ENCODE measurements around the gene CCDC178. TPM values are rescaled to one million over a fixed set of nuclear protein-coding genes. Genes with fewer than 3 reads are reported as not detected.

The CCDC178 gene
- total RNA-seq, 1 donor from 2014 or later: not detected

DNA sequence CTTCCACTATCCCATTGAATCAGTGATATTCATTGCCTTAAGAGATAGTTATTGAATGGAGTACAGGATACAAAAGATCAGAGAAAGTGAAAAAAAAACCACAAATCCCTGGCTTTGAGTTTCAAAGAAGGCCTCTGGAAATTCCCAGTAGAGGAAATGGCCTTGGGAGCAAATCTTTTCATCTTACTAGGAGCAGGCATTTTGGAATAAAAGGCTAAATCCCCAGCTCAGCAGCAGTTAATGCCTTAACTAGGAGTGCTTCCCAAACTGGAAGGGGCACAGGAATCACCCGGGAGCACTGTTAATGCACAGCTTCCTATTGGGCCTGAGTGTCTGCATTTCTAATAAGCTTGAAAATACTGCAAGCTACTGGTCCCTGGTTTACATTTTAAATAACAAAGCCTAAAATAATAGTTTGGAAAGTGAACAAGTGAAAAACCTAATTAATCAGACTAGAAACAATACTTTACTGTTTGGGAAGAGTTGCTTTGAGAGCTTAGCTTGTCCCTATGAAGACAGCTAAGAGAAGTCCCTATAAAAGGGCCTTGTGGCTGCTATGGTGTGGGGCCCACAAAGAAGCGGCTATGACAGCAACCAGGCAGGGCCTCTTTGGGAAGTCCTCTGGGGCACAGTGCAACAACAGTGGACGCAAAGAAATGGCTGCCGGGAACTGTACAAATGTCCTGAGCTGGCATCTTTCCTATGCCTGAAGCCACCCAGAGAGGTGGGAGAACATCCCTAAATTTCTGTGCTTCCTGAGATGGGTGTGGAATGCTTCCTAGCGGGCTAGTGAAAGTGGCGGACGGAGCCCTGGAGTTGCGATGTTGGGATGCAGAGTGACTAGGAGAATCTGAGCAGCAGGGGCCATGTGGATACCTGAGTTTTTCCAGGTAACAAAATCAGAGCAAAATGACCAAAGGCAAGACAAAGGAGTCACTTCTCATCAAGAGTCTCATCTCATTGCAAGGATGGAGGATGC lies 550.6 kb downstream of the CCDC178 start:
- DNase-seq (ENCODE audit: low read depth): peak; percentile 7

DNA sequence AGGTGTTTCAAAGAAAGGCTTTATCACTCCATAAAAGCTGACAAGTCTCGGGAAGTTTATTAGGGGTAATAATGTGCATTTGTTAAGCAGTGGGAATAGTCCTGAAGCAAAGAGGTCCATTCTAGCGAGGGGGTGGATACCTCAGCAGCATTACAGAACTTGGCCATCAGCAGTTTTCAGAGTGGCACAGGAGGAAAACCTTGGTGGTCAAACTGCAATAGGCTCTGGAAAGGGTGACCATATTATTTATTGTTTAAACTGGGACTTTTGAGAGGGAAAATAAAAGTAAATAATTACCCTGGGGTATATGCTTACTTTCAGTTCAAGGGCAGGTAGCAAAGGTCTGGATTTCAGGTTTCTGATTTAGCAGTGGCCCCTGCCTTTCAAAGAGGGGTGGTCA lies 552.2 kb downstream of the CCDC178 start:
- no peak for DNase-seq (ENCODE audit: low read depth)

Other genes with a start within 250 kb of the CCDC178 start
- gene ASXL3, start 137.5 kb upstream of the CCDC178 start, total RNA-seq: not detected in 2 replicates

Measured in myocyte (in vitro differentiated cells).